ENCODE measurements around the gene TBATA. TPM values are rescaled to one million over a fixed set of nuclear protein-coding genes. Genes with fewer than 3 reads are reported as not detected.
A peak's percentile ranks its signal among the peaks of the same experiment; 100 is the strongest.

Gene TBATA
- total RNA-seq, 1 experiment from 2014 or later, result not detected

DNA sequence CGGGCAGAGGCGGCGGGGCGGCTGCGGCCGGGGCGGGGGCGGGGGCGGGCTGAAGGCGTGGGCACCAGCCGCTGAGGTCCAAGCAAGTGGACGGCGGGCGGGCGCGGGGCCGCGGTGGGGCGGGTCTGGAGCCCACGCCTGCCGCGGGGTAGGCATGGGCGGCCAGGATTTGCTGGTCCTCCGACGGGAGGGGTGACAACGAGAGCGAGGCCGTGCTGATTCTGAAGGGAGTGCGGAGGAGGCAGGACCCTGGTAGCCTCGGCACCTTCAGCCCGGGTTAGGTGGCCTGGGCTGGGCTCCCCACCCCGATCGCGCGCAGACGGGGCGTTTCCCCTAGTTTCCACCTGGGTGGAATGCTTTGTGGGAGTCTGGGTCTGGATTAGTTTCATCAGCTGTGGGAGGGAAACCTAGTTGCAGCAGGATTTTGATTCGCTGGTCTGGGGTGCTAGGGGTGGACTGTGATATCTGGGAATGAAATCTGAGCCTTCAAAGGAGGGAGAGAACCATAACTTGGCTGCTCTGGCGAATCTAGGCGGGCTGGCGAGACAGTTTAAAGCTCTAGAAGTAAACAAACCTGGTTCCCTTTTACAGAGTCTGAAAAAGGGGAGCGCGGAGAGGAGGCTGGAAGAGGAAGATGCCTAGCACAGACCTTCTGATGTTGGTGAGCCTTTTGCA is 31.2 kb upstream of the TBATA start (continued):
- TF ChIP-seq, protein P1, sequence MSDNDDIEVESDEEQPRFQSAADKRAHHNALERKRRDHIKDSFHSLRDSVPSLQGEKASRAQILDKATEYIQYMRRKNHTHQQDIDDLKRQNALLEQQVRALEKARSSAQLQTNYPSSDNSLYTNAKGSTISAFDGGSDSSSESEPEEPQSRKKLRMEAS (CRISPR knock-in tag; IDR thresholded peaks at IDR 0.05), result peak; percentile 40; the same call in 1 of the 2 replicates

DNA sequence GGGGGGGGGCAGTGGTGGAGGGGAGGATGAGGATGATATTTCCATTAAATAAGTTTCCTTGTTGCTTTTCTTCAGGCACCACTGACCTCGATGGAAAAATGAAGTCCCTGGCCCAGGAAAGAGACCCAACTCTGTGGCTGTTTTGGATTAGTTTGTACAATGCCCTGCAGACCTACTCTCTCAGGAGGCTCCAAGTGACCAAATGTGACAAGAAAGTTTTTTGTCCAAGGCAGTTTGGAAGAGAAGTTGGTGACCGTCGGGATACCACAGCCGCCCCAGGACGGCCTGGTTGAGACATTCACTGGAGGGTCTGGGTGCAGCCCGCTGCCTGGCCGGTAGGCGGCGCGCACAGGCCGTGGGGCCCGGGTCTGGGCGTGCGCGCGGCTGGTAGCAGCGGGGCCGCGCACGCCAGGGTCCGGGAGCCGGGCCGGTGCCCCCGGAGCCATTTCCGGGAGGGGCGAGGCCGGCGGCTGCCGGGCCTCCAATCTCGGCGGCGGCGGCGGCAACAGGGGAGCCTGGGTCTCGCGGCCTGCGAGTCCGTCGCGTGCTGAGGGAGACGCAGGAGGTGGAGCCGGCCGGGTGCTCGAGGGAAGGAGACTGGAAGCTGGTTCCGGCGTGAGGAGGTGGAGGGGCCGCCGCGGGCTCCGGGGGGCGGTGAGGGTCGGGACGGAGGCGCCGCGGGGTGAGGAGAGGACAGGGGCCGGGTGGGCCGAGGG is 30.5 kb upstream of the TBATA start, which contains the start of gene SGPL1:
SGPL1 (plus strand) TSS at position 445 of the 716 bp plus-strand sequence. CDS start 906 bp downstream, outside the sequence.
- Mint-ChIP-seq H3K27me3 (ENCODE audit: low read depth) (no peaks in the 10 kb centered on the region), H3K4me3 (peak within 1 kb of the TSS; percentile 86), H3K36me3 (peaks cover 11% of the 10 kb centered on the region), H3K4me1 (peaks cover 17% of the 10 kb centered on the region), H3K27ac (peak within 1 kb of the TSS; percentile 93), H3K9me3 (no peaks in the 10 kb centered on the region)
- ChIA-PET POLR2A (interaction anchor here (0.7 kb wide), 1 partner anchor 54 kb away, joined by 3 read pairs; no protein-coding TSS in a partner anchor), CTCF (interaction anchor here (0.6 to 1.1 kb wide), 7 partner anchors 10 to 218 kb away, joined by 3 to 4 read pairs (median 3); partner anchors contain the start of gene PCBD1)
- TF ChIP-seq JAZF1 (CRISPR knock-in tag; IDR thresholded peaks at IDR 0.05), result no peak
- peak; percentile 47; the same call in 1 of the 2 replicates for TF ChIP-seq GABPB1 (CRISPR knock-in tag; IDR thresholded peaks at IDR 0.05)
- TF ChIP-seq, protein P2, sequence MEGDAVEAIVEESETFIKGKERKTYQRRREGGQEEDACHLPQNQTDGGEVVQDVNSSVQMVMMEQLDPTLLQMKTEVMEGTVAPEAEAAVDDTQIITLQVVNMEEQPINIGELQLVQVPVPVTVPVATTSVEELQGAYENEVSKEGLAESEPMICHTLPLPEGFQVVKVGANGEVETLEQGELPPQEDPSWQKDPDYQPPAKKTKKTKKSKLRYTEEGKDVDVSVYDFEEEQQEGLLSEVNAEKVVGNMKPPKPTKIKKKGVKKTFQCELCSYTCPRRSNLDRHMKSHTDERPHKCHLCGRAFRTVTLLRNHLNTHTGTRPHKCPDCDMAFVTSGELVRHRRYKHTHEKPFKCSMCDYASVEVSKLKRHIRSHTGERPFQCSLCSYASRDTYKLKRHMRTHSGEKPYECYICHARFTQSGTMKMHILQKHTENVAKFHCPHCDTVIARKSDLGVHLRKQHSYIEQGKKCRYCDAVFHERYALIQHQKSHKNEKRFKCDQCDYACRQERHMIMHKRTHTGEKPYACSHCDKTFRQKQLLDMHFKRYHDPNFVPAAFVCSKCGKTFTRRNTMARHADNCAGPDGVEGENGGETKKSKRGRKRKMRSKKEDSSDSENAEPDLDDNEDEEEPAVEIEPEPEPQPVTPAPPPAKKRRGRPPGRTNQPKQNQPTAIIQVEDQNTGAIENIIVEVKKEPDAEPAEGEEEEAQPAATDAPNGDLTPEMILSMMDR (IDR thresholded peaks at IDR 0.05), result peak; percentile 91
- 0 out of 2 replicates have a peak, but pooled peaks have one; percentile 35 for TF ChIP-seq FOXP1 (CRISPR knock-in tag; IDR thresholded peaks at IDR 0.05; ENCODE audit: borderline replicate concordance)
- peak; percentile 21 for TF ChIP-seq SP1 (CRISPR knock-in tag; conservative IDR thresholded peaks at IDR 0.05)
- TF ChIP-seq, protein P3, sequence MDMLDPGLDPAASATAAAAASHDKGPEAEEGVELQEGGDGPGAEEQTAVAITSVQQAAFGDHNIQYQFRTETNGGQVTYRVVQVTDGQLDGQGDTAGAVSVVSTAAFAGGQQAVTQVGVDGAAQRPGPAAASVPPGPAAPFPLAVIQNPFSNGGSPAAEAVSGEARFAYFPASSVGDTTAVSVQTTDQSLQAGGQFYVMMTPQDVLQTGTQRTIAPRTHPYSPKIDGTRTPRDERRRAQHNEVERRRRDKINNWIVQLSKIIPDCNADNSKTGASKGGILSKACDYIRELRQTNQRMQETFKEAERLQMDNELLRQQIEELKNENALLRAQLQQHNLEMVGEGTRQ (CRISPR knock-in tag; IDR thresholded peaks at IDR 0.05), result 0 out of 2 replicates have a peak, but pooled peaks have one; percentile 16
- TF ChIP-seq ZBTB21 (CRISPR knock-in tag; IDR thresholded peaks at IDR 0.05; ENCODE audit: borderline replicate concordance), result no peak
- no peak for TF ChIP-seq TCF7 (CRISPR knock-in tag; IDR thresholded peaks at IDR 0.05; ENCODE audit: low read depth)
- TF ChIP-seq, protein P4, sequence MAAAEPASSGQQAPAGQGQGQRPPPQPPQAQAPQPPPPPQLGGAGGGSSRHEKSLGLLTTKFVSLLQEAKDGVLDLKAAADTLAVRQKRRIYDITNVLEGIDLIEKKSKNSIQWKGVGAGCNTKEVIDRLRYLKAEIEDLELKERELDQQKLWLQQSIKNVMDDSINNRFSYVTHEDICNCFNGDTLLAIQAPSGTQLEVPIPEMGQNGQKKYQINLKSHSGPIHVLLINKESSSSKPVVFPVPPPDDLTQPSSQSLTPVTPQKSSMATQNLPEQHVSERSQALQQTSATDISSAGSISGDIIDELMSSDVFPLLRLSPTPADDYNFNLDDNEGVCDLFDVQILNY (CRISPR knock-in tag; IDR thresholded peaks at IDR 0.05), result 0 out of 2 replicates have a peak, but pooled peaks have one; percentile 27
- TF ChIP-seq ZNF671 (CRISPR knock-in tag; IDR thresholded peaks at IDR 0.05), result no peak
- 0 out of 2 replicates have a peak, but pooled peaks have one; percentile 24 for TF ChIP-seq CREM (CRISPR knock-in tag; IDR thresholded peaks at IDR 0.05)
- TF ChIP-seq, protein P5, sequence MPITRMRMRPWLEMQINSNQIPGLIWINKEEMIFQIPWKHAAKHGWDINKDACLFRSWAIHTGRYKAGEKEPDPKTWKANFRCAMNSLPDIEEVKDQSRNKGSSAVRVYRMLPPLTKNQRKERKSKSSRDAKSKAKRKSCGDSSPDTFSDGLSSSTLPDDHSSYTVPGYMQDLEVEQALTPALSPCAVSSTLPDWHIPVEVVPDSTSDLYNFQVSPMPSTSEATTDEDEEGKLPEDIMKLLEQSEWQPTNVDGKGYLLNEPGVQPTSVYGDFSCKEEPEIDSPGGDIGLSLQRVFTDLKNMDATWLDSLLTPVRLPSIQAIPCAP (CRISPR knock-in tag; IDR thresholded peaks at IDR 0.05), result no peak
- DNase-seq (ENCODE audit: low spot score), result peak; percentile 89
- ATAC-seq, result peak; percentile 79

DNA sequence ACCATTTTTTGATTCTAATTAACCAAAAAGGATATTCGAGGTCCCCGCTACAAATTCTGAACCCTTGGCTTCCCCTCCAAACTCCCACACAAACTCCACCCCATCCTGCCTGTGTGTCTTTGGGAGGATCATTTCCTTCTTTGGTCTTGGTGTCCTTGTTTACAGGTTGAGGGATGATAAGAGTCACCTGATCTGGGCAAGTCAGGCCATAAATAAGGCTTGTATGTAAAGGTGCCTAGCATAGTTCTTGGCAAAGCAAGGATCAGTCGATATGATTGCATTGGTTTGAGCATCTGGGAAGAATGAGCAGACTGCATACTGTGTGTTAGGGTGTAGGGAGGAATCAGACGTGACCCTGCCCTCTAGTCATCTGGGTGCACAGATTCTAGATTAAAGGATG is 28.9 kb upstream of the TBATA start:
- Mint-ChIP-seq H3K27ac (no peak overlapping the region), H3K36me3 (peaks cover 6% of the 10 kb centered on the region), H3K4me3 (no peak overlapping the region), H3K27me3 (ENCODE audit: low read depth) (no peaks in the 10 kb centered on the region), H3K4me1 (peaks cover 16% of the 10 kb centered on the region), H3K9me3 (no peaks in the 10 kb centered on the region)
- CTCF ChIA-PET, result no interaction called here
- no peak for DNase-seq (ENCODE audit: low spot score)
- POLR2A ChIA-PET, result no interaction called here
- ATAC-seq, result no peak
- TF ChIP-seq PRRX2 (CRISPR knock-in tag; IDR thresholded peaks at IDR 0.05) (no peak), ZNF423 (CRISPR knock-in tag; IDR thresholded peaks at IDR 0.05) (no peak), ZNF671 (CRISPR knock-in tag; IDR thresholded peaks at IDR 0.05) (no peak), ATF1 (CRISPR knock-in tag; IDR thresholded peaks at IDR 0.05) (no peak), RELA (CRISPR knock-in tag; IDR thresholded peaks at IDR 0.05; ENCODE audit: borderline replicate concordance) (no peak), JUN (CRISPR knock-in tag; IDR thresholded peaks at IDR 0.05) (no peak)
- TF ChIP-seq, protein P6, sequence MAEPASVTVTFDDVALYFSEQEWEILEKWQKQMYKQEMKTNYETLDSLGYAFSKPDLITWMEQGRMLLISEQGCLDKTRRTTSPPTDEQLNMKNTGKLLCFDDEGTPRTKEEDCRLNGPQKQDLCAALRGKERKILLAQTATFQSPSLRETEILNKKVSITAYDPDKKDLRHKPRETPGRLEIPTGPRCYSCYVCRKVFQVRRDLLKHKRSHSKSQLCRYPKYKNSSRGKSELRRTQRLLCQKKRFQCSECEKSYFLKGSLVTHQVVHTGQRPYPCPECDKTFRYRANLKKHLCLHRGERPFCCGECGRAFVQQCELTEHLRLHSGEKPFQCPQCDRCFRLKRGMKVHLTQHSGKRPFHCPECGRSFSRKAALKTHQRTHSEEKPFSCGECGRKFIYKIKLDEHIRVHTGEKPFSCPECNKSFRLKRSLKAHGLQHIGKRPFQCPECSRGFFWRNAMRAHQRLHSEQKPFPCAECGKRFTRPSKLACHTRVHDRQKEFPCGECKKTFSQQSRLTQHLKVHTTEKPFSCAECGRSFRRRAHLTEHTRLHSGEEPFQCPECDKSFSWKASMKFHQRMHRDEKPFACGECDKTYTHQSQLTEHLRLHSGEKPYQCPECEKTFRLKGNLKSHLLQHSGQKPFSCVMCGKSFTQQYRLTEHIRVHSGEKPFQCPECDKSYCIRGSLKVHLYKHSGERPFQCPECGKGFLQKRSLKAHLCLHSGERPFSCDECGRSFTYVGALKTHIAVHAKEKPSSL (CRISPR knock-in tag; conservative IDR thresholded peaks at IDR 0.05), result no peak
- TF ChIP-seq, protein P7, sequence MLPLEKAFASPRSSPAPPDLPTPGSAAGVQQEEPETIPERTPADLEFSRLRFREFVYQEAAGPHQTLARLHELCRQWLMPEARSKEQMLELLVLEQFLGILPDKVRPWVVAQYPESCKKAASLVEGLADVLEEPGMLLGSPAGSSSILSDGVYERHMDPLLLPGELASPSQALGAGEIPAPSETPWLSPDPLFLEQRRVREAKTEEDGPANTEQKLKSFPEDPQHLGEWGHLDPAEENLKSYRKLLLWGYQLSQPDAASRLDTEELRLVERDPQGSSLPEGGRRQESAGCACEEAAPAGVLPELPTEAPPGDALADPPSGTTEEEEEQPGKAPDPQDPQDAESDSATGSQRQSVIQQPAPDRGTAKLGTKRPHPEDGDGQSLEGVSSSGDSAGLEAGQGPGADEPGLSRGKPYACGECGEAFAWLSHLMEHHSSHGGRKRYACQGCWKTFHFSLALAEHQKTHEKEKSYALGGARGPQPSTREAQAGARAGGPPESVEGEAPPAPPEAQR (CRISPR knock-in tag; IDR thresholded peaks at IDR 0.05), result no peak
- TF ChIP-seq, protein P8, sequence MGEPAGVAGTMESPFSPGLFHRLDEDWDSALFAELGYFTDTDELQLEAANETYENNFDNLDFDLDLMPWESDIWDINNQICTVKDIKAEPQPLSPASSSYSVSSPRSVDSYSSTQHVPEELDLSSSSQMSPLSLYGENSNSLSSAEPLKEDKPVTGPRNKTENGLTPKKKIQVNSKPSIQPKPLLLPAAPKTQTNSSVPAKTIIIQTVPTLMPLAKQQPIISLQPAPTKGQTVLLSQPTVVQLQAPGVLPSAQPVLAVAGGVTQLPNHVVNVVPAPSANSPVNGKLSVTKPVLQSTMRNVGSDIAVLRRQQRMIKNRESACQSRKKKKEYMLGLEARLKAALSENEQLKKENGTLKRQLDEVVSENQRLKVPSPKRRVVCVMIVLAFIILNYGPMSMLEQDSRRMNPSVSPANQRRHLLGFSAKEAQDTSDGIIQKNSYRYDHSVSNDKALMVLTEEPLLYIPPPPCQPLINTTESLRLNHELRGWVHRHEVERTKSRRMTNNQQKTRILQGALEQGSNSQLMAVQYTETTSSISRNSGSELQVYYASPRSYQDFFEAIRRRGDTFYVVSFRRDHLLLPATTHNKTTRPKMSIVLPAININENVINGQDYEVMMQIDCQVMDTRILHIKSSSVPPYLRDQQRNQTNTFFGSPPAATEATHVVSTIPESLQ (CRISPR knock-in tag; IDR thresholded peaks at IDR 0.05), result no peak
